T47D (cell line): ENCODE data around the gene LRFN4.

Experiments
- DNase-seq, 2 experiments: peaks; one replicate each; pipeline versions ENCODE4 v3.0.0 to v3.0.0-alpha.2; 2011 to 2012; ENCODE audit warnings: low read depth in 1 of 2, low spot score in 1 of 2
- JUND ChIP-seq: IDR thresholded peaks from 2 replicates; pipeline ENCODE4 v1.6.1; 2012; ENCODE audit warnings: low read depth
- in situ Hi-C: cut with HindIII; loops from 2 replicates; pipeline ENCODE4 v1.10.0; 2016; ENCODE audit warnings: low sequenced_read_pairs, low pct_unique_long_range_greater_than_20kb

LRFN4 gene

GRCh38 chr11:66870616-66871520 is 14.0 kb downstream of the LRFN4 start:
- in situ Hi-C loops: no loop called here
- TF ChIP-seq JUND: no peak
- DNase-seq: no peak

GRCh38 chr11:66871521-66871901 is 14.6 kb downstream of the LRFN4 start:
- no peak for TF ChIP-seq JUND
- no peak for DNase-seq
- in situ Hi-C loops: no loop called here

GRCh38 chr11:66874232-66874631 is 17.4 kb downstream of the LRFN4 start:
- no peak for DNase-seq
- in situ Hi-C loops: no loop called here
- TF ChIP-seq JUND: no peak

- TF ChIP-seq JUND: no peak
- in situ Hi-C loops: no loop called here
- DNase-seq: no peak
Observed at GRCh38 chr11:66875378-66875777, 18.5 kb downstream of the LRFN4 start.

- in situ Hi-C loops: no loop called here
- DNase-seq: peak in 1 of 2 experiments; percentile 47
- no peak for TF ChIP-seq JUND
Observed at GRCh38 chr11:66877588-66878385, 20.9 kb downstream of the LRFN4 start.

GRCh38 chr11:66878474-66878873 is 21.6 kb downstream of the LRFN4 start:
- TF ChIP-seq JUND: no peak
- in situ Hi-C loops: no loop called here
- DNase-seq: peak in 1 of 2 experiments; percentile 30

GRCh38 chr11:66879000-66879399 is 22.1 kb downstream of the LRFN4 start:
- no peak for TF ChIP-seq JUND
- DNase-seq: no peak
- in situ Hi-C loops: no loop called here

- in situ Hi-C loops: no loop called here
- no peak for DNase-seq
- no peak for TF ChIP-seq JUND
Observed at GRCh38 chr11:66879583-66879982, 22.7 kb downstream of the LRFN4 start.

- in situ Hi-C loops: no loop called here
- DNase-seq: no peak
- no peak for TF ChIP-seq JUND
Observed at GRCh38 chr11:66879999-66880398, 23.1 kb downstream of the LRFN4 start.

GRCh38 chr11:66880496-66881450 is 23.9 kb downstream of the LRFN4 start:
- DNase-seq: peak in 1 of 2 experiments; percentile 91
- in situ Hi-C loops: no loop called here
- TF ChIP-seq JUND: no peak

GRCh38 chr11:66881451-66881835 is 24.6 kb downstream of the LRFN4 start:
- in situ Hi-C loops: no loop called here
- no peak for TF ChIP-seq JUND
- peak in 1 of 2 experiments; percentile 55 for DNase-seq

GRCh38 chr11:66881927-66882452 is 25.1 kb downstream of the LRFN4 start:
- DNase-seq: no peak
- TF ChIP-seq JUND: no peak
- in situ Hi-C loops: no loop called here
